Left lung (tissue), 10 donors: Measurements from ENCODE around the gene DSTN. TPM values are rescaled to one million over a fixed set of nuclear protein-coding genes. Genes with fewer than 3 reads are reported as not detected.
A peak's percentile ranks its signal among the peaks of the same experiment; 100 is the strongest.

Experiments used
- ATAC-seq: fragments of 200-7000 bp; cut with Tn5 transposase; one replicate; pipeline ENCODE4 v1.9.1; 2020; ENCODE audit warnings: moderate library complexity
- DNase-seq, 4 donors: peaks; one replicate each; pipeline ENCODE4 v3.0.0-alpha.2; 2013 to 2020
- H3K27ac ChIP-seq, 2 donors: fragments of 200-600 bp; sonication (generic) in 1 of 2; one replicate each; pipeline versions ENCODE4 v1.5.0 to v1.8.0; 2020 to 2021
- H3K27me3 ChIP-seq, 2 donors: fragments of 200-600 bp; sonication (generic) in 1 of 2; one replicate each; pipeline versions ENCODE4 v1.5.0 to v1.8.0; 2020 to 2021
- H3K36me3 ChIP-seq, 2 donors: fragments of 200-600 bp; sonication (generic) in 1 of 2; one replicate each; pipeline versions ENCODE4 v1.5.0 to v1.8.0; 2020 to 2021
- H3K4me1 ChIP-seq, 2 donors: fragments of 200-600 bp; one replicate each; pipeline ENCODE4 v1.8.0; 2021
- H3K4me3 ChIP-seq, 2 donors: fragments of 200-600 bp; sonication (generic) in 1 of 2; one replicate each; pipeline versions ENCODE4 v1.5.0 to v1.8.0; 2020 to 2021; ENCODE audit warnings: mild to moderate bottlenecking in 1 of 2
- H3K9me3 ChIP-seq, 2 donors: fragments of 200-600 bp; sonication (generic) in 1 of 2; one replicate each; pipeline versions ENCODE4 v1.5.0 to v1.8.0; 2020 to 2021
- CTCF ChIP-seq, 2 donors: fragments of 200-600 bp; sonication (generic) in 1 of 2; IDR thresholded peaks; one replicate each; pipeline versions ENCODE4 v1.5.0 to v1.8.0; 2021; ENCODE audit warnings: antibody characterized with exemption in 2 of 2
- intact Hi-C, 2 donors: fragments of 100-400 bp; cut with DNase I; formaldehyde crosslinking; loops; one replicate each; pipeline versions ENCODE4 v1.11.2 to v1.14.2; 2022
- polyA plus RNA-seq, 6 donors: library from polyadenylated mRNA; unstranded; fragments of 120-200 nt; gene quantifications; one replicate each; pipeline ENCODE4 v1.2.1, GENCODE V29; 2013; ENCODE audit not compliant: insufficient read length in 6 of 6
- total RNA-seq, 2 donors: library from RNA; stranded (reverse); fragmentation: NEBNext Ultra II Directional; extraction: Animal tissue kit (Norgen Biotek cat#: 25700); gene quantifications; one replicate each; pipeline ENCODE4 v1.2.1, GENCODE V29; 2021
- donor health status: DM: no; HTN: yes; CAD: no.
- donor health status: DM: no; HTN: no; CAD: no.

The DSTN gene
- total and polyA plus RNA-seq, 8 donors: 340 to 551 (median 366) TPM

- intact Hi-C loops: loop anchor here in 1 of 2 donors (5.0 kb wide), 2 partner anchors 248 to 488 kb away; no protein-coding TSS in a partner anchor
- no peaks in the 10 kb centered on the region for H3K27me3 ChIP-seq
- peak; percentile 43 to 51 for TF ChIP-seq CTCF (IDR thresholded peaks at IDR 0.05)
- H3K27ac ChIP-seq: no peak overlapping the region
- peaks cover 0 to 4% of the 10 kb centered on the region in 2 donors for H3K9me3 ChIP-seq
- no peak for ATAC-seq
- peaks cover 23 to 33% of the 10 kb centered on the region in 2 donors for H3K4me1 ChIP-seq
- peak in 2 of 4 donors; percentile 29 to 56 for DNase-seq
- H3K4me3 ChIP-seq: no peak overlapping the region
- peaks cover 0 to 60% of the 10 kb centered on the region in 2 donors for H3K36me3 ChIP-seq
These were observed 84.9 kb downstream of the DSTN start for GRCh38 chr20:17654649-17655285.

GRCh38 chr20:17655286-17655651 lies 85.4 kb downstream of the DSTN start:
- H3K9me3 ChIP-seq: peaks cover 0 to 4% of the 10 kb centered on the region in 2 donors
- peaks cover 0 to 63% of the 10 kb centered on the region in 2 donors for H3K36me3 ChIP-seq
- DNase-seq (no peak), ATAC-seq (no peak)
- H3K27me3 ChIP-seq: no peaks in the 10 kb centered on the region
- H3K4me1 ChIP-seq: peaks cover 20 to 28% of the 10 kb centered on the region in 2 donors
- H3K27ac ChIP-seq: no peak overlapping the region
- no peak overlapping the region for H3K4me3 ChIP-seq
- TF ChIP-seq CTCF (IDR thresholded peaks at IDR 0.05): peak in 1 of 2 donors; percentile 3
- intact Hi-C loops: no loop called here

- Histone ChIP-seq H3K4me3 (no peak overlapping the region), H3K27ac (no peak overlapping the region), H3K27me3 (no peaks in the 10 kb centered on the region), H3K36me3 (peaks cover 0 to 67% of the 10 kb centered on the region in 2 donors), H3K9me3 (peaks cover 0 to 4% of the 10 kb centered on the region in 2 donors), H3K4me1 (peaks cover 13 to 27% of the 10 kb centered on the region in 2 donors)
- ATAC-seq (no peak), DNase-seq (no peak)
- intact Hi-C loops: no loop called here
- TF ChIP-seq CTCF (IDR thresholded peaks at IDR 0.05): no peak
These were observed 86.1 kb downstream of the DSTN start for GRCh38 chr20:17655865-17656479.

GRCh38 chr20:17657079-17657825 lies 87.4 kb downstream of the DSTN start:
- Histone ChIP-seq H3K27ac (no peak overlapping the region), H3K4me3 (no peak overlapping the region), H3K27me3 (no peaks in the 10 kb centered on the region), H3K36me3 (peaks cover 0 to 67% of the 10 kb centered on the region in 2 donors), H3K4me1 (peaks cover under 1 to 23% of the 10 kb centered on the region in 2 donors), H3K9me3 (peaks cover 0 to 4% of the 10 kb centered on the region in 2 donors)
- intact Hi-C loops: no loop called here
- DNase-seq (no peak), ATAC-seq (no peak)
- TF ChIP-seq CTCF (IDR thresholded peaks at IDR 0.05): no peak
